RWPE2 (cell line): ENCODE results near the gene C1orf94.

Experiments
- ATAC-seq: fragments of 200-7000 bp; cut with Tn5 transposase; 3 replicates; pipeline ENCODE4 v1.9.1; 2021; ENCODE audit warnings: low read depth
- DNase-seq: peaks from one replicate; pipeline ENCODE4 v3.0.0-alpha.2; 2020; ENCODE audit warnings: low spot score
- H3K27ac ChIP-seq: fragments of 450-650 bp; 2 replicates; pipeline ENCODE4 v1.5.1; 2017; ENCODE audit warnings: mild to moderate bottlenecking; ENCODE audit not compliant: poor library complexity, severe bottlenecking
- H3K27me3 ChIP-seq: fragments of 250-450 bp; sonication (Bioruptor Pico); 2 replicates; pipeline ENCODE4 v1.5.1; 2021; ENCODE audit warnings: mild to moderate bottlenecking, moderate library complexity; ENCODE audit not compliant: insufficient read depth, poor library complexity, severe bottlenecking
- H3K36me3 ChIP-seq: fragments of 250-450 bp; sonication (Bioruptor Pico); 2 replicates; pipeline ENCODE4 v1.5.1; 2020; ENCODE audit warnings: low read depth, mild to moderate bottlenecking, moderate library complexity
- H3K4me1 ChIP-seq: fragments of 250-450 bp; sonication (Bioruptor Pico); 2 replicates; pipeline ENCODE4 v1.5.1; 2021; ENCODE audit warnings: mild to moderate bottlenecking, moderate library complexity; ENCODE audit not compliant: insufficient read depth, poor library complexity, severe bottlenecking
- H3K4me3 ChIP-seq: fragments of 250-450 bp; sonication (Bioruptor Pico); 2 replicates; pipeline ENCODE4 v1.5.1; 2021; ENCODE audit warnings: mild to moderate bottlenecking, moderate library complexity; ENCODE audit not compliant: severe bottlenecking
- H3K9me3 ChIP-seq: fragments of 250-450 bp; sonication (Bioruptor Pico); 2 replicates; pipeline ENCODE4 v1.5.1; 2021; ENCODE audit warnings: mild to moderate bottlenecking, moderate library complexity; ENCODE audit not compliant: severe bottlenecking
- TF ChIP-seq, protein P1 (sequence below): fragments of 450-650 bp; IDR thresholded peaks from one replicate; pipeline ENCODE4 v1.5.1; 2017; ENCODE audit warnings: mild to moderate bottlenecking, moderate library complexity; ENCODE audit not compliant: poor library complexity, severe bottlenecking

Gene C1orf94

DNA sequence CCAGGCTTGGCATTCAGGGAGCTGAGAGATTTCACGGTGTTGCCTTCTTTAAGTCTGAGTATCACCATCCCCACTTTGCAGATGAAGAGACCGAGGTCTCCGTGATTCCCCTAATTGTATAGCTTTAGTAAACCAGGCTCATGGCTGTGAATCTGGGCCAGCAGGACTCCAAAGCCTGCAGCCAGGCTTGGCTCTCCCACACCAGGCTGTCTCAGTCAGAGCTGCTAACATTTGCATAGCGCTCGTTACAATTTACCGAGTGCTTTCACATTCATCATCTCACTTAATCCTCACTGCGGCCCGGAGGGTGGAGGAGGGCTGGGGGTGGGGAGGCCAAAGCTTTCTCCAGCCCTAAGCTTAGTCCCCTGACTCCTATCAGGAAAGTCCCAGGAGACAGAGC, 11.7 kb downstream of the C1orf94 start:
- no peaks in the 10 kb centered on the region for H3K4me1 ChIP-seq
- DNase-seq = no peak
- H3K27ac ChIP-seq = no peak overlapping the region
- H3K9me3 ChIP-seq = peaks cover 3% of the 10 kb centered on the region
- TF ChIP-seq, protein P1, sequence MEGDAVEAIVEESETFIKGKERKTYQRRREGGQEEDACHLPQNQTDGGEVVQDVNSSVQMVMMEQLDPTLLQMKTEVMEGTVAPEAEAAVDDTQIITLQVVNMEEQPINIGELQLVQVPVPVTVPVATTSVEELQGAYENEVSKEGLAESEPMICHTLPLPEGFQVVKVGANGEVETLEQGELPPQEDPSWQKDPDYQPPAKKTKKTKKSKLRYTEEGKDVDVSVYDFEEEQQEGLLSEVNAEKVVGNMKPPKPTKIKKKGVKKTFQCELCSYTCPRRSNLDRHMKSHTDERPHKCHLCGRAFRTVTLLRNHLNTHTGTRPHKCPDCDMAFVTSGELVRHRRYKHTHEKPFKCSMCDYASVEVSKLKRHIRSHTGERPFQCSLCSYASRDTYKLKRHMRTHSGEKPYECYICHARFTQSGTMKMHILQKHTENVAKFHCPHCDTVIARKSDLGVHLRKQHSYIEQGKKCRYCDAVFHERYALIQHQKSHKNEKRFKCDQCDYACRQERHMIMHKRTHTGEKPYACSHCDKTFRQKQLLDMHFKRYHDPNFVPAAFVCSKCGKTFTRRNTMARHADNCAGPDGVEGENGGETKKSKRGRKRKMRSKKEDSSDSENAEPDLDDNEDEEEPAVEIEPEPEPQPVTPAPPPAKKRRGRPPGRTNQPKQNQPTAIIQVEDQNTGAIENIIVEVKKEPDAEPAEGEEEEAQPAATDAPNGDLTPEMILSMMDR = no peak
- peaks cover 2% of the 10 kb centered on the region for H3K27me3 ChIP-seq
- no peaks in the 10 kb centered on the region for H3K36me3 ChIP-seq
- no peak for ATAC-seq
- H3K4me3 ChIP-seq = no peak overlapping the region

DNA sequence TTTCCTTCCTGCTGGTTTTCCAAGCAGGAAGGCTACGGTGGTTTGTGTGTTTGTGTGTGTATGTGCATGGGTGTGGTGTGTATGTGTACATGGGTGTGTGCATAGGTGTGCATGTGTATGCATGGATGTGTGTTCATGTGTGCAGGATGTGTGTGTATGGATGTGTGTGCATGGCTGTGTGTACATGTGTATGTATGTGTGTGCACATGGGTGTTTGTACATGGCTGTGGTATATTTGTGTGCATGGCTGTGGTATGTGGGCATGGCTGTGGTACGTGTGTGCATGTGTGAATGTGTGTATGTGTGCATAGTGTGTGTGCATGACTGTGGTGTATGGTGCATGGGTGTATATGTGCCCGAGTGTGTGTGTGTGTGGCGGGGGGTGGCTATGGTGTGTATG, 12.3 kb downstream of the C1orf94 start:
- no peak for ATAC-seq
- DNase-seq = no peak
- H3K27me3 ChIP-seq = peaks cover 2% of the 10 kb centered on the region
- TF ChIP-seq, protein P1 = no peak
- H3K9me3 ChIP-seq = peaks cover 3% of the 10 kb centered on the region
- no peak overlapping the region for H3K4me3 ChIP-seq
- H3K27ac ChIP-seq = no peak overlapping the region
- H3K36me3 ChIP-seq = no peaks in the 10 kb centered on the region
- H3K4me1 ChIP-seq = no peaks in the 10 kb centered on the region

DNA sequence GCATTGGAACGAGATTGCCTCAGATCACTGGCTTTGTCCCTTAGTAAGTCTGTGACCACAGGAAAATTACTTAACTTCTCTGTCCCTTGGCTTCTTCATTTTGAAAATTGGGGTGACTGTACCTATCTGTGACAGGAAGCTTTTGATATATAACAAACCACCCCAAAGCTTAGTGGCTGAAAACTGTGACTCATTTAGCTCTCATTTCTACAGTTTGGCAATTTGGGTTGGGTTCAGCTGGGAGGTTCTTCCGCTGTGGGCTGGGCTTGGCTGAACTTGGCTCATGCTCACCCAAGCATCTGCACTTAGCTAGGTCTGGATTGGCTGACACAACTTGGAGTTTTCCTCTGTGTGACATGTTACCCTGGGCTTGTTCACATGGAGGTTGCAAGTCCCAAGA, 14.0 kb downstream of the C1orf94 start:
- Histone ChIP-seq H3K9me3 (peaks cover 3% of the 10 kb centered on the region), H3K27ac (no peak overlapping the region), H3K36me3 (no peaks in the 10 kb centered on the region), H3K27me3 (peaks cover 2% of the 10 kb centered on the region), H3K4me1 (no peaks in the 10 kb centered on the region), H3K4me3 (no peak overlapping the region)
- ATAC-seq (no peak), DNase-seq (no peak)
- TF ChIP-seq, protein P1 = no peak

DNA sequence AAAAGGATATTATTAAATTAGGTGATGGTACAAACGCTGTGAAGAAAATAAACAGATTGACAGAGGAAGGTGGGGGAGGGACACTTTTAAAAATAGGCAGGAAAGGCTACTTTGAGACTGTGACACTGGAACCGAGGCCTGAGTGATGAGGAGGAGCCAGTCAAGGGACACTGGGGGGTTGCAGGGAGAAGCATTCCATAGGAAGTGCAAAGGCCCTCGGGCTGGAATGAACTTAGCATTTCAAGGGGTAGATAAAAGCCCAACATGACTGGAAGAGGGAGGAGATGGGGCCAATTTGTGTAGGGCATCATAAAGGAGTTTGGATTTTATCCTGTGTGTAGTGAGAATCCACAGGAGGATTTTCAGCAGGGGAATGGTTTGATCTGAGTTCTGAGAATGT, 15.9 kb downstream of the C1orf94 start:
- Histone ChIP-seq H3K27me3 (peaks cover 2% of the 10 kb centered on the region), H3K9me3 (peaks cover 3% of the 10 kb centered on the region), H3K4me3 (no peak overlapping the region), H3K36me3 (no peaks in the 10 kb centered on the region), H3K4me1 (no peaks in the 10 kb centered on the region), H3K27ac (no peak overlapping the region)
- DNase-seq (no peak), ATAC-seq (no peak)
- TF ChIP-seq, protein P1 = no peak

DNA sequence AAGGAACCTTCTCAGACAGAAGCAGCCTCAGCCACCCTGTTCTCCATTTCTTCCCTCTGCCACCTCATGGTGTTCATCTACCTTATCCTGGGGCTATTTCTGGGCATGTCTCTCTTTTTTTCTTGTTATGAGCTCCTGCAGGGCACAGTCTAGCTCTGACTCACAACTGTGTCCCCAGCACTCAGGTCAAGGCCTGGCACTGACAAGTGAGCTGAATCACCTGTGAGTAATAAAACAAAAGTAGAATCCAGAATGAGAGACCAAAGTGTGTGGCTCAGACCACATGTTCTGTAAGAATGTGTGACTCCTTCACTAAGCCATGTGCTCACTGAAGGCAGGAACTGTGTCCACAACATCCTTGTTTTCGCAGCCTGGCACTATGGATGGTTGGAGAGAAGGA, 23.2 kb downstream of the C1orf94 start:
- Histone ChIP-seq H3K4me1 (peaks cover 4% of the 10 kb centered on the region), H3K9me3 (no peaks in the 10 kb centered on the region), H3K36me3 (no peaks in the 10 kb centered on the region), H3K27ac (peak overlapping the region; percentile 15), H3K4me3 (no peak overlapping the region), H3K27me3 (no peaks in the 10 kb centered on the region)
- DNase-seq (no peak), ATAC-seq (peak; percentile 89)
- TF ChIP-seq, protein P1 = no peak
